Neural progenitor cell (in vitro differentiated cells): ENCODE results near the gene ZNF512B.

ENCODE experiments used
- CTCF ChIP-seq: fragments of 200-600 bp; sonication (generic); IDR thresholded peaks from 2 replicates; pipeline ENCODE4 v1.5.1; 2017; ENCODE audit warnings: antibody characterized with exemption, mild to moderate bottlenecking
- EZH2phosphoT487 ChIP-seq: fragments of 200-600 bp; sonication (generic); IDR thresholded peaks from 2 replicates; pipeline ENCODE4 v1.6.1; 2017; ENCODE audit warnings: antibody characterized with exemption

DNA sequence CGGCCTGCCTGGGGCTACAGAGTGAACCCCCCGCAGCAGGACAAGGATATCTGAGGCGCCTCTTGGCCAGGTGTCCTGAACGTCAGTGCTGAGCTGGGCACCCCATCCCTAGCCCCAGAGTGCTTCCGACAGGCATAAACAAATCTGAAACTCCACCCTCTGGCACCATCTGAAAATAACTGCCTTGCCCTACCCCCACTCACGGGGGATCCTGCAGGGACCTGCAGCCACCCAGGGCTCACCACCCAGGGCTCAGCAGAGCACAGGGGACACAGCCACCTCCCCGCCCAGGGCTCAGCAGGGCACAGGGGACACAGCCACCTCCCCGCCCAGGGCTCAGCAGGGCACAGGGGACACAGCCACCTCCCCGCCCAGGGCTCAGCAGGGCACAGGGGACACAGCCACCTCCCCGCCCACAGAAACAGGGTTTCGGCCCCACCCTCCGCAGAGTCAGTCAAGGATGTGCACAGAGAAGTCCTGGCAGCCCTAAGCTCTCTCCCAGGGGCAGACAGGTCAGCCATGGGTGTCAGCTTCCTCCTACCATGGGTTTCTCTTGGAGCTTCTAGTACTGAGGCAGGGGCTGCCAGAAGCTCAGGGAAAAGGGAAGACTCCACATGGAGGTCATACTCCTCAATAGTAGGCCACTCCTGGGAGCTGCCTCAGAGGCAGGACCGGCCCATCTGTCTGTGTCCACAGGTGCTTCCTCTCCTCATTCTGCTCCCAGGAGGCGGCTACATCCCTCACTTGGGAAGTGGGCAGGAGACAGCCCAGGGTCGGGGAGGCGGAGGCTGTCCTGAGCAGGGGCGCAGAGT lies 18.1 kb downstream of the ZNF512B start:
- TF ChIP-seq CTCF: no peak
- TF ChIP-seq EZH2phosphoT487: no peak
